ENCODE measurements around the gene RBSN. TPM values are rescaled to one million over a fixed set of nuclear protein-coding genes. Genes with fewer than 3 reads are reported as not detected.

The RBSN gene
- total RNA-seq, 2 donors from 2014 or later, result 15.6 to 17.0 TPM

GRCh38 chr3:15079091-15079490 is 19.9 kb downstream of the RBSN start:
- Histone ChIP-seq H3K9me3 (no peaks in the 10 kb centered on the region), H3K36me3 (peaks cover 30% of the 10 kb centered on the region), H3K27ac (no peak overlapping the region), H3K4me1 (no peaks in the 10 kb centered on the region), H3K27me3 (no peaks in the 10 kb centered on the region), H3K4me3 (no peak overlapping the region), H3K9ac (ENCODE audit: low read depth in 2 of 2, low read length in 2 of 2) (no peak overlapping the region)
- no peak for TF ChIP-seq CTCF (IDR thresholded peaks at IDR 0.05)
- DNase-seq, result no peak
- intact Hi-C loops (cut with DNase I), result no loop called here

- intact Hi-C loops (cut with DNase I), result no loop called here
- H3K27ac ChIP-seq, result no peak overlapping the region
- no peak for TF ChIP-seq CTCF (IDR thresholded peaks at IDR 0.05)
- no peak for DNase-seq
- no peaks in the 10 kb centered on the region for H3K9me3 ChIP-seq
- H3K36me3 ChIP-seq, result peaks cover 10% of the 10 kb centered on the region
- H3K4me3 ChIP-seq, result no peak overlapping the region
- no peaks in the 10 kb centered on the region for H3K27me3 ChIP-seq
- H3K4me1 ChIP-seq, result no peaks in the 10 kb centered on the region
- H3K9ac ChIP-seq (ENCODE audit: low read depth in 2 of 2, low read length in 2 of 2), result no peak overlapping the region
These were observed 24.4 kb downstream of the RBSN start for GRCh38 chr3:15074500-15074899.

- no peak for DNase-seq
- Histone ChIP-seq H3K9me3 (no peaks in the 10 kb centered on the region), H3K9ac (ENCODE audit: low read depth in 2 of 2, low read length in 2 of 2) (no peak overlapping the region), H3K36me3 (peaks cover 4% of the 10 kb centered on the region), H3K27ac (no peak overlapping the region), H3K4me3 (no peak overlapping the region), H3K4me1 (no peaks in the 10 kb centered on the region), H3K27me3 (no peaks in the 10 kb centered on the region)
- intact Hi-C loops (cut with DNase I), result no loop called here
- TF ChIP-seq CTCF (IDR thresholded peaks at IDR 0.05), result no peak
These were observed 27.2 kb downstream of the RBSN start for GRCh38 chr3:15071699-15072098.

GRCh38 chr3:15069441-15069840 is 29.5 kb downstream of the RBSN start:
- no peak for TF ChIP-seq CTCF (IDR thresholded peaks at IDR 0.05)
- Histone ChIP-seq H3K4me3 (no peak overlapping the region), H3K27me3 (no peaks in the 10 kb centered on the region), H3K27ac (no peak overlapping the region), H3K9ac (ENCODE audit: low read depth in 2 of 2, low read length in 2 of 2) (no peak overlapping the region), H3K36me3 (no peaks in the 10 kb centered on the region), H3K9me3 (no peaks in the 10 kb centered on the region), H3K4me1 (no peaks in the 10 kb centered on the region)
- DNase-seq, result no peak
- intact Hi-C loops (cut with DNase I), result no loop called here

- intact Hi-C loops (cut with DNase I), result no loop called here
- no peak for DNase-seq
- H3K4me3 ChIP-seq, result no peak overlapping the region
- no peak for TF ChIP-seq CTCF (IDR thresholded peaks at IDR 0.05)
- no peaks in the 10 kb centered on the region for H3K9me3 ChIP-seq
- no peak overlapping the region for H3K9ac ChIP-seq (ENCODE audit: low read depth in 2 of 2, low read length in 2 of 2)
- H3K4me1 ChIP-seq, result peaks cover 8% of the 10 kb centered on the region
- H3K27ac ChIP-seq, result no peak overlapping the region
- no peaks in the 10 kb centered on the region for H3K27me3 ChIP-seq
- H3K36me3 ChIP-seq, result no peaks in the 10 kb centered on the region
These were observed 32.5 kb downstream of the RBSN start for GRCh38 chr3:15066467-15066866.

- Histone ChIP-seq H3K9me3 (no peaks in the 10 kb centered on the region), H3K27ac (no peak overlapping the region), H3K9ac (ENCODE audit: low read depth in 2 of 2, low read length in 2 of 2) (no peak overlapping the region), H3K27me3 (no peaks in the 10 kb centered on the region), H3K4me3 (peak overlapping the region; percentile 97), H3K36me3 (no peaks in the 10 kb centered on the region), H3K4me1 (peaks cover 8% of the 10 kb centered on the region)
- DNase-seq, result no peak
- TF ChIP-seq CTCF (IDR thresholded peaks at IDR 0.05), result no peak
- intact Hi-C loops (cut with DNase I), result no loop called here
These were observed 33.4 kb downstream of the RBSN start for GRCh38 chr3:15065550-15066007.

Measured in colonic mucosa (tissue), 4 donors.